Adrenal gland (tissue), 5 donors: ENCODE data around the gene GAS5.
A peak's percentile ranks its signal among the peaks of the same experiment; 100 is the strongest.

Experiments
- POLR2A ChIP-seq, 2 donors: fragments of 450-650 bp; IDR thresholded peaks; one replicate each; pipeline ENCODE4 v1.6.1; 2017; ENCODE audit warnings: antibody characterized with exemption in 2 of 2, mild to moderate bottlenecking in 2 of 2, moderate library complexity in 1 of 2
- TF ChIP-seq, protein P1 (sequence below), 6 experiments: fragments of 450-650 bp in 4 of 6; fragments of 200-600 bp in 2 of 6; sonication (generic) in 1 of 6; IDR thresholded peaks; 1 replicate in 5 of 6; 2 replicates in 1 of 6; pipeline versions ENCODE4 v1.5.1 to v1.8.0; 2016 to 2021; ENCODE audit warnings: antibody characterized with exemption in 6 of 6, mild to moderate bottlenecking in 2 of 6, moderate library complexity in 1 of 6
- donor health status: DM: no; HTN: no; CAD: no.

GRCh38 chr1:173870252-173871075, 2.7 kb upstream of the GAS5 start:
- TF ChIP-seq, protein P1, sequence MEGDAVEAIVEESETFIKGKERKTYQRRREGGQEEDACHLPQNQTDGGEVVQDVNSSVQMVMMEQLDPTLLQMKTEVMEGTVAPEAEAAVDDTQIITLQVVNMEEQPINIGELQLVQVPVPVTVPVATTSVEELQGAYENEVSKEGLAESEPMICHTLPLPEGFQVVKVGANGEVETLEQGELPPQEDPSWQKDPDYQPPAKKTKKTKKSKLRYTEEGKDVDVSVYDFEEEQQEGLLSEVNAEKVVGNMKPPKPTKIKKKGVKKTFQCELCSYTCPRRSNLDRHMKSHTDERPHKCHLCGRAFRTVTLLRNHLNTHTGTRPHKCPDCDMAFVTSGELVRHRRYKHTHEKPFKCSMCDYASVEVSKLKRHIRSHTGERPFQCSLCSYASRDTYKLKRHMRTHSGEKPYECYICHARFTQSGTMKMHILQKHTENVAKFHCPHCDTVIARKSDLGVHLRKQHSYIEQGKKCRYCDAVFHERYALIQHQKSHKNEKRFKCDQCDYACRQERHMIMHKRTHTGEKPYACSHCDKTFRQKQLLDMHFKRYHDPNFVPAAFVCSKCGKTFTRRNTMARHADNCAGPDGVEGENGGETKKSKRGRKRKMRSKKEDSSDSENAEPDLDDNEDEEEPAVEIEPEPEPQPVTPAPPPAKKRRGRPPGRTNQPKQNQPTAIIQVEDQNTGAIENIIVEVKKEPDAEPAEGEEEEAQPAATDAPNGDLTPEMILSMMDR (IDR thresholded peaks at IDR 0.05): no peak
- peak in 1 of 2 donors; percentile 75 for TF ChIP-seq POLR2A (IDR thresholded peaks at IDR 0.05)
